Measurements from ENCODE around the gene ABCC4. TPM values are rescaled to one million over a fixed set of nuclear protein-coding genes. Genes with fewer than 3 reads are reported as not detected.

ABCC4 gene
- total RNA-seq, 1 experiment from 2014 or later: 17.7 TPM

DNA sequence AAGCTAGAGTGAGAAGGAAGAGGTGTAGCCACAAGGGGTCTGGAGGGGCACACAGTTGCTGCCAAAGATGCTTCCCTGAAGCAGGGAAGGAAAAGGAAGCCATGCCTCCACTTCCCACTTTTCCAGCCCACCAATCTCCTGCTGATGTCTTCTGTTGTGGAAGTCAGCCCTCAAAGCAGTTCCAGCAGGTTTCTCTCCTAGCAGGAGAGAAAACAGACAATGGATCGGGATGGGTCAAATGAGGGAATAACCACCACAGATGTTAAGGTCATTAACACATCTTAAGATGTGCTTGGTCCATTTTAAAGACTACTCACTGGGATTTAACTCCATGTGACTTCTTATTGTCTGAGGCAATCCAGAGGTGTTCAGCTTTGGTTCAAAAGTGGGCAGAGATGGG is 304.8 kb downstream of the ABCC4 start:
- Histone ChIP-seq H3K36me3 (ENCODE audit: low read depth, low read length) (no peaks in the 10 kb centered on the region), H4K20me1 (ENCODE audit: low read length) (no peaks in the 10 kb centered on the region), H3F3A (ENCODE audit: low read length, unreplicated experiment) (no peaks in the 10 kb centered on the region), H3K9me3 (ENCODE audit: low read length) (no peaks in the 10 kb centered on the region), H3K4me2 (ENCODE audit: low read length) (no peak overlapping the region), H3K9me2 (replicated peaks; ENCODE audit: low read length) (no peaks in the 10 kb centered on the region), H3K27ac (ENCODE audit: low read length) (no peak overlapping the region), H3K4me3 (ENCODE audit: low read length) (no peak overlapping the region), H2AFZ (ENCODE audit: low read length) (no peak overlapping the region), H3K4me1 (ENCODE audit: insufficient read depth, low read length) (peaks cover 5% of the 10 kb centered on the region; the same call in 1 of the 2 replicates), H3K9ac (ENCODE audit: low read length) (no peak overlapping the region), H3K27me3 (ENCODE audit: low read length) (no peaks in the 10 kb centered on the region), H3K79me2 (ENCODE audit: low read length) (no peaks in the 10 kb centered on the region)
- TF ChIP-seq EZH2phosphoT487 (IDR thresholded peaks at IDR 0.05; ENCODE audit: borderline replicate concordance, low read length): no peak
- TF ChIP-seq EZH2 (IDR thresholded peaks at IDR 0.05; ENCODE audit: low read length, unreplicated experiment): no peak
- TF ChIP-seq, protein P1, sequence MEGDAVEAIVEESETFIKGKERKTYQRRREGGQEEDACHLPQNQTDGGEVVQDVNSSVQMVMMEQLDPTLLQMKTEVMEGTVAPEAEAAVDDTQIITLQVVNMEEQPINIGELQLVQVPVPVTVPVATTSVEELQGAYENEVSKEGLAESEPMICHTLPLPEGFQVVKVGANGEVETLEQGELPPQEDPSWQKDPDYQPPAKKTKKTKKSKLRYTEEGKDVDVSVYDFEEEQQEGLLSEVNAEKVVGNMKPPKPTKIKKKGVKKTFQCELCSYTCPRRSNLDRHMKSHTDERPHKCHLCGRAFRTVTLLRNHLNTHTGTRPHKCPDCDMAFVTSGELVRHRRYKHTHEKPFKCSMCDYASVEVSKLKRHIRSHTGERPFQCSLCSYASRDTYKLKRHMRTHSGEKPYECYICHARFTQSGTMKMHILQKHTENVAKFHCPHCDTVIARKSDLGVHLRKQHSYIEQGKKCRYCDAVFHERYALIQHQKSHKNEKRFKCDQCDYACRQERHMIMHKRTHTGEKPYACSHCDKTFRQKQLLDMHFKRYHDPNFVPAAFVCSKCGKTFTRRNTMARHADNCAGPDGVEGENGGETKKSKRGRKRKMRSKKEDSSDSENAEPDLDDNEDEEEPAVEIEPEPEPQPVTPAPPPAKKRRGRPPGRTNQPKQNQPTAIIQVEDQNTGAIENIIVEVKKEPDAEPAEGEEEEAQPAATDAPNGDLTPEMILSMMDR (conservative IDR thresholded peaks at IDR 0.05; ENCODE audit: low read depth, low read length): no peak
- ChIA-PET POLR2A (ENCODE audit: unreplicated experiment) (no interaction called here), CTCF (no interaction called here)
- no TSS peak for BruUV-seq (replicated peaks)
- intact Hi-C loops (cut with micrococcal nuclease): no loop called here
- ATAC-seq: no peak
- no peak for DNase-seq

DNA sequence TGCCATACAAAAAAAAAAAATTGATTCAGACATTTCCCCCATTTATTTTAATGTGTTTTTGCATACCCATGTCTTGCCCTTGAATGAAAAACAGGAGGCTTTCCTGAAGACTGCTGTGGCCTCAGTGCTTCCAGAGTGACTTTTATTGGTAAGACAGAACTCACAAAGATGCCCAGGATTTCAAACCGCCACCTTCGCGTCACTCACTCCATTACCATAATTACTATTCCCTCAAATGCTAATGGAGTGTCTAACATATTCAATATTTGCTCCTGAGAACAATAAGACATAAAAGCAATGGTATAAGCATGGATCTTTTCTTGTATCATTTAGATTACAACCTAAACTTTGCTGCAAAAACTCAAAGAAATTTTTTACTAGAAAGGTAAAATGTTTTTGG is 306.7 kb downstream of the ABCC4 start:
- H3K9ac ChIP-seq (ENCODE audit: low read length): no peak overlapping the region
- no peak overlapping the region for H2AFZ ChIP-seq (ENCODE audit: low read length)
- no peak overlapping the region for H3K4me2 ChIP-seq (ENCODE audit: low read length)
- ChIA-PET POLR2A (ENCODE audit: unreplicated experiment) (no interaction called here), CTCF (no interaction called here)
- H3F3A ChIP-seq (ENCODE audit: low read length, unreplicated experiment): no peaks in the 10 kb centered on the region
- no peaks in the 10 kb centered on the region for H3K36me3 ChIP-seq (ENCODE audit: low read depth, low read length)
- BruUV-seq (replicated peaks): no TSS peak
- no peak overlapping the region for H3K4me3 ChIP-seq (ENCODE audit: low read length)
- H3K9me2 ChIP-seq (replicated peaks; ENCODE audit: low read length): no peaks in the 10 kb centered on the region
- H3K79me2 ChIP-seq (ENCODE audit: low read length): no peaks in the 10 kb centered on the region
- ATAC-seq (no peak), DNase-seq (no peak)
- no peaks in the 10 kb centered on the region for H3K27me3 ChIP-seq (ENCODE audit: low read length)
- TF ChIP-seq EZH2phosphoT487 (IDR thresholded peaks at IDR 0.05; ENCODE audit: borderline replicate concordance, low read length) (no peak), EZH2 (IDR thresholded peaks at IDR 0.05; ENCODE audit: low read length, unreplicated experiment) (no peak)
- TF ChIP-seq, protein P1 (conservative IDR thresholded peaks at IDR 0.05; ENCODE audit: low read depth, low read length): no peak
- no peaks in the 10 kb centered on the region for H3K9me3 ChIP-seq (ENCODE audit: low read length)
- no peaks in the 10 kb centered on the region for H4K20me1 ChIP-seq (ENCODE audit: low read length)
- intact Hi-C loops (cut with micrococcal nuclease): no loop called here
- H3K27ac ChIP-seq (ENCODE audit: low read length): no peak overlapping the region
- H3K4me1 ChIP-seq (ENCODE audit: insufficient read depth, low read length): peaks cover under 1% of the 10 kb centered on the region; the same call in 1 of the 2 replicates

DNA sequence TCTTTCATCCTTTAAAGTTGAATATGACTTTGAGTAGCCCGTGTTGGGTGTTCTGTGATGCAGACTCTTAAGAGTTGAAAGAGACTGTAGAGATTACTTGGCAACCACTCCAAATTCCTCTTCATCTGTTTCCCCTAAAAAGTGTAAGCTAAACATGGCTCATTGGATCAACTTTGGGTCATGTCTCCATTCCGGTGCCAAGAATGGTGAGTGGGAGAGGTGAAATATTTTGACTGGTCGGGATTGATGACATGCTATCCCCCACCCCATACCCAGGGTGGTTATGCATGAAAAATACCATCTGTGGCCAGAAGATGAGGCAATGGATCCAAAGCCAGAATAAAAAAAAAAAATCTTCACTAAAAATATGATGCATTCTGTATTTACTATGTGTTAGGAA is 307.6 kb downstream of the ABCC4 start:
- POLR2A ChIA-PET (ENCODE audit: unreplicated experiment): no interaction called here
- Histone ChIP-seq H3K9me3 (ENCODE audit: low read length) (no peaks in the 10 kb centered on the region), H3K4me2 (ENCODE audit: low read length) (no peak overlapping the region), H3K4me1 (ENCODE audit: insufficient read depth, low read length) (no peaks in the 10 kb centered on the region), H4K20me1 (ENCODE audit: low read length) (no peaks in the 10 kb centered on the region), H3K36me3 (ENCODE audit: low read depth, low read length) (no peaks in the 10 kb centered on the region), H3K27ac (ENCODE audit: low read length) (no peak overlapping the region), H3K4me3 (ENCODE audit: low read length) (no peak overlapping the region), H2AFZ (ENCODE audit: low read length) (no peak overlapping the region), H3K9me2 (replicated peaks; ENCODE audit: low read length) (no peaks in the 10 kb centered on the region), H3K79me2 (ENCODE audit: low read length) (no peaks in the 10 kb centered on the region), H3K27me3 (ENCODE audit: low read length) (no peaks in the 10 kb centered on the region), H3F3A (ENCODE audit: low read length, unreplicated experiment) (no peaks in the 10 kb centered on the region), H3K9ac (ENCODE audit: low read length) (no peak overlapping the region)
- BruUV-seq (replicated peaks): no TSS peak
- TF ChIP-seq EZH2phosphoT487 (IDR thresholded peaks at IDR 0.05; ENCODE audit: borderline replicate concordance, low read length) (no peak), EZH2 (IDR thresholded peaks at IDR 0.05; ENCODE audit: low read length, unreplicated experiment) (no peak)
- TF ChIP-seq, protein P1 (conservative IDR thresholded peaks at IDR 0.05; ENCODE audit: low read depth, low read length): 0 out of 2 replicates have a peak, but pooled peaks have one; percentile 14
- ATAC-seq (no peak), DNase-seq (no peak)
- intact Hi-C loops (cut with micrococcal nuclease): no loop called here
- CTCF ChIA-PET: no interaction called here

All from PC-3 (cell line).